GM20000 (cell line): Measurements from ENCODE around the gene PRIMPOL.

Source experiments
- DNase-seq: peaks from one replicate; pipeline ENCODE4 v3.0.0; 2012; ENCODE audit warnings: low spot score
- CTCF ChIP-seq: IDR thresholded peaks from 2 replicates; pipeline ENCODE4 v1.5.1; 2012; ENCODE audit warnings: mild to moderate bottlenecking, control low read depth; ENCODE audit errors: extremely low read depth, missing control alignments

The PRIMPOL gene

GRCh38 chr4:184666670-184667069, 17.1 kb downstream of the PRIMPOL start:
- DNase-seq: no peak
- TF ChIP-seq CTCF: no peak

GRCh38 chr4:184668096-184668495, 18.6 kb downstream of the PRIMPOL start:
- no peak for TF ChIP-seq CTCF
- no peak for DNase-seq

DNA sequence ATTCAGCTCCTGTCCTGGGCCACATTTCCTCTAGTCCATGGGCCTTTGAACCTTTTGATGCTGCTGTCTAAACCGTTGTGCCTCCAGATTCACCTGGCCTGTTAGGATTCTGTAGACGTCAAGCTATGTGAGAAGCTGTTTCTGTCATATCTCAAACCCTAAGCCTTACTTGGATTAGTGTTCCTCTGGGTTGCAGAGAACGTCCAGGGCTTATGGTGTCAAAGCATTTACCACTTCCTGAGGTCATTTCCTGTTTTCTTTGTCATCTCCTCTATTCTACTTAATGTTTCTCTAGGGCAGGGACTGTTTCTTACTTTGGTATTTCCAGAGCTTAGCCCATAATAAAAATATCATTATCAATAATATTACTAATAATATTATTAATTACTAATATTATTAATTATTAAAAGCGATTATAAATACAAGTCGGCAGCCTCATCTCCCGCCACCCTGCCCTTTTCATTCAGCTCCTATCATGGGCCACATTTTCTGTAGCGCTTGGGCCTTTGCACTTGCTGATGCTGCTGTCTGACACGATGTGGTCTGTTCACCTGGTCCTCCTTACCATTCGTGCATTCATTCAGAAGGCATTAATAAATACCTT, 19.1 kb downstream of the PRIMPOL start:
- no peak for TF ChIP-seq CTCF
- no peak for DNase-seq

DNA sequence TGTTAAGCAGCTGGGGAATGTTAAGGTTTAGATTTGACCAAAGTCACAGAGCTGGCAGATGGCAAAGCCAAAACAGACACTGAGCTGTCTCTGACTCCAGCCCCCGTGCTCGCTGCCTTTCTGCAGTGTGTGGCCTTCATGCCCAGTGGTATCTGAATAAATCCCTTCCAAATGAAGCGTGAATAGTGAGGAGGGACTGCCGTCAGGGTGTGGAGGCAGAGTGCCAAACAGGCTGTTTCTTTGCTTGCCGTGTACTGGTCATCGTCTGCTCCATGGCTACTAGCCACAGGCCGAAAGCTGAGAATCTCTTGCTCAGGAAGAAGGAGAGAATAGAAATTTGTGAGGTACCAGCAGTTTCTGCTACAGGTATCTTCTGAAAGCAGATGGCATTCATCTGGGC, 19.7 kb downstream of the PRIMPOL start:
- DNase-seq: no peak
- TF ChIP-seq CTCF: no peak

DNA sequence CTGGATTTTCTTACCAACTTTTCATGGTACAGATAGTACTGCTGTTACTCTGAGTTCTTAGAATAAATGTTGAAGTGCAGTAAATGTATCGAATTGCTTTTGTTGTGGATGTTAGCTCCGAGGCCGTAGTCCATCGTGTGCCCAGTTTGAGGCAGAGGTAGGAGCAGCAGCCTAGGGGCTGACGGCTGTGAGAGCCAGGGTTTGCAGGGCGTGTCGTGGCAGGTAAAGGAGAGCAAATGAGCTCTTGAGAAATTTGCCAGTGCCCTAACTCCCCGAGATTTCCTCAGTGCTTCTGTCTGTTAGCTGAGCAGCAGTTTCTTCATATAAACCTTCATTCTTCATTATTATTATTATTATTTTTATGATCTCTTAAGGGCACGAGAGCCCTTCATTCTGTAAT, 21.6 kb downstream of the PRIMPOL start:
- no peak for DNase-seq
- no peak for TF ChIP-seq CTCF

DNA sequence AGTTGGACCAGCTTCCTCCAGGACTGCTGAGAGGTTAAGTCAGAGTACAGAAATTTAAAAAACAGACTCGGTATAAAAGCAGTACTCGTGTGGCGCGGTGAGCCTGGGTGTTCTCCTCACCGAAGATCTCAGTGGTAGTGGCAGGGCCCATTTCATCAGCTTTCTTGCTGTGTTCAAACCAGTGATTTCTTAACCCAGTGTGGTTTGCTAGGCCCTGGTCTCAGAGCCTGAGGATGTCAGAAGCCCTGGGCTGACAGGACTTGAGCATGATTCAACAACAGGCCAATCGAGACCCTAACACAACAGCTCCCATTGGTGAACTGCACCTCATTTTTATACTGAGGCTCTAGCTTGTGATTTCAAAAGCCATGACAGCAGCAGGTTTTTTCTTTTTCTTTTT, 23.2 kb downstream of the PRIMPOL start:
- TF ChIP-seq CTCF: no peak
- no peak for DNase-seq

- DNase-seq: no peak
- no peak for TF ChIP-seq CTCF
Observed at GRCh38 chr4:184674011-184674410, 24.5 kb downstream of the PRIMPOL start.
